OCI-LY7 (cell line): ENCODE measurements around the gene TMEM63B.

Experiments
- EZH2phosphoT487 ChIP-seq: fragments of 200-600 bp; sonication (generic); IDR thresholded peaks from 2 replicates; pipeline ENCODE4 v1.6.1; 2018; ENCODE audit warnings: low read depth, borderline replicate concordance, mild to moderate bottlenecking, mixed run types, antibody characterized with exemption, low read length, moderate library complexity, mixed read lengths
- TF ChIP-seq, protein P1 (sequence below): fragments of 200-600 bp; sonication (generic); conservative IDR thresholded peaks from 2 replicates; pipeline ENCODE4 v1.5.1; 2014; ENCODE audit warnings: mild to moderate bottlenecking, antibody characterized with exemption, low read length, moderate library complexity, mixed read lengths

GRCh38 chr6:44090465-44090864 lies 36.9 kb upstream of the TMEM63B start:
- TF ChIP-seq, protein P1, sequence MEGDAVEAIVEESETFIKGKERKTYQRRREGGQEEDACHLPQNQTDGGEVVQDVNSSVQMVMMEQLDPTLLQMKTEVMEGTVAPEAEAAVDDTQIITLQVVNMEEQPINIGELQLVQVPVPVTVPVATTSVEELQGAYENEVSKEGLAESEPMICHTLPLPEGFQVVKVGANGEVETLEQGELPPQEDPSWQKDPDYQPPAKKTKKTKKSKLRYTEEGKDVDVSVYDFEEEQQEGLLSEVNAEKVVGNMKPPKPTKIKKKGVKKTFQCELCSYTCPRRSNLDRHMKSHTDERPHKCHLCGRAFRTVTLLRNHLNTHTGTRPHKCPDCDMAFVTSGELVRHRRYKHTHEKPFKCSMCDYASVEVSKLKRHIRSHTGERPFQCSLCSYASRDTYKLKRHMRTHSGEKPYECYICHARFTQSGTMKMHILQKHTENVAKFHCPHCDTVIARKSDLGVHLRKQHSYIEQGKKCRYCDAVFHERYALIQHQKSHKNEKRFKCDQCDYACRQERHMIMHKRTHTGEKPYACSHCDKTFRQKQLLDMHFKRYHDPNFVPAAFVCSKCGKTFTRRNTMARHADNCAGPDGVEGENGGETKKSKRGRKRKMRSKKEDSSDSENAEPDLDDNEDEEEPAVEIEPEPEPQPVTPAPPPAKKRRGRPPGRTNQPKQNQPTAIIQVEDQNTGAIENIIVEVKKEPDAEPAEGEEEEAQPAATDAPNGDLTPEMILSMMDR: no peak
- TF ChIP-seq EZH2phosphoT487: no peak
